ENCODE measurements around the gene NOTCH4.

Gene NOTCH4

DNA sequence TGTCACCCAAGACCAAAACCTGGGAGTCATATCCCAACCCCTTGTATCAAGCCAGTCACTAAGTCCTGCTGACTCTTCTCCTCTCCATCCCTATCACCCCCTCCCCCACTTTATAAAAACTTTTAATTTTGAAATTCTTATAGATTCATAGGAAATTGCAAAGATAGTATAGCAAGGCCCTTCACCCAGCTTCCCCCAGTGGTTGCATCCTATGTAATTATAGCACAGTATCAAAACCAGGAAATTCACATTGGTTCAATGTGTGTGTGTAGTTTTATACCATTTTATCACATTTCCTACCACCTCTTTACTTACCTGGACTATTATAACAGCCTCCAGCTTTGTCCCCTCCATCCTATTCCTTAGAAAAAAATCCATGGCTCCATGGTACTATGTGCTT, 65.8 kb downstream of the NOTCH4 start:
- no peak for DNase-seq

DNA sequence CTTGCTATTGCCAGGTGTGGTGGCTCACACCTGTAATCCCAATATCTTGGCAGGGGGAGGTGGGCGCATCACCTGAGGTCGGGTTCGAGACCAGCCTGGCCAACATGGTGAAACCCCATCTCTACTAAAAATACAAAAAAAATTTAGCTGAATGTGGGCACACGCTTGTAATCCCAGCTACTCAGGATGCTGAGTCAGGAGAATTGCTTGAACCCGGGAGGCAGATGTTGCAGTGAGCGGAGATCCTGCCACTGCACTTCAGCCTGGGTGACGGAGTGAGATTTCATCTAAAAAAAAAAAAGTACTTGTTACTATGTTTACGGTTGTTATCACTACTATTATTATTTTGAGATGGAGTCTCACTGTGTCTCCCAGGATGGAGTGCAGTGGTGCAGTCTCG, 67.0 kb downstream of the NOTCH4 start:
- no peak for DNase-seq

DNA sequence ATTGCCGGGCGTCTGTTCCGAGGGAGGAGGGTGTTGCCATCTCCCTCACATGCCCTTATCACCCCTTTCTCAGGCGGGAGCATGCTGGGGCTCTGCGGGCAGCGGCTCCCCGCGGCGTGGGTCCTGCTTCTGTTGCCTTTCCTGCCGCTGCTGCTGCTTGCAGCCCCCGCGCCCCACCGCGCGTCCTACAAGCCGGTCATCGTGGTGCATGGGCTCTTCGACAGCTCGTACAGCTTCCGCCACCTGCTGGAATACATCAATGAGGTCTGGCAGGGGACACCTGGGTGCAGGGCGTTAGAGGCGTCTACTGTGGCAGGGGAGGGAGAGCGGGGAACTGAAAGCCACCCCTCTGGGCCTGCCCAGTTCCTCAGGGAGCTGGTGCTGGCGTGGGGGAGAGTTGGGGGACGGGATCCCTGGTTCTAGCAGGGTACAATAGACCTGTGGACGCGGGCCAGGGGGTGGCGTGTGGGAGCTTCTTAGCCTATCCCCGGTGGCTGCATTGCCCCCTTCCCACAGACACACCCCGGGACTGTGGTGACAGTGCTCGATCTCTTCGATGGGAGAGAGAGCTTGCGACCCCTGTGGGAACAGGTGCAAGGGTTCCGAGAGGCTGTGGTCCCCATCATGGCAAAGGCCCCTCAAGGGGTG, 69.2 kb downstream of the NOTCH4 start:
- peak; percentile 62 to 71 for DNase-seq

DNA sequence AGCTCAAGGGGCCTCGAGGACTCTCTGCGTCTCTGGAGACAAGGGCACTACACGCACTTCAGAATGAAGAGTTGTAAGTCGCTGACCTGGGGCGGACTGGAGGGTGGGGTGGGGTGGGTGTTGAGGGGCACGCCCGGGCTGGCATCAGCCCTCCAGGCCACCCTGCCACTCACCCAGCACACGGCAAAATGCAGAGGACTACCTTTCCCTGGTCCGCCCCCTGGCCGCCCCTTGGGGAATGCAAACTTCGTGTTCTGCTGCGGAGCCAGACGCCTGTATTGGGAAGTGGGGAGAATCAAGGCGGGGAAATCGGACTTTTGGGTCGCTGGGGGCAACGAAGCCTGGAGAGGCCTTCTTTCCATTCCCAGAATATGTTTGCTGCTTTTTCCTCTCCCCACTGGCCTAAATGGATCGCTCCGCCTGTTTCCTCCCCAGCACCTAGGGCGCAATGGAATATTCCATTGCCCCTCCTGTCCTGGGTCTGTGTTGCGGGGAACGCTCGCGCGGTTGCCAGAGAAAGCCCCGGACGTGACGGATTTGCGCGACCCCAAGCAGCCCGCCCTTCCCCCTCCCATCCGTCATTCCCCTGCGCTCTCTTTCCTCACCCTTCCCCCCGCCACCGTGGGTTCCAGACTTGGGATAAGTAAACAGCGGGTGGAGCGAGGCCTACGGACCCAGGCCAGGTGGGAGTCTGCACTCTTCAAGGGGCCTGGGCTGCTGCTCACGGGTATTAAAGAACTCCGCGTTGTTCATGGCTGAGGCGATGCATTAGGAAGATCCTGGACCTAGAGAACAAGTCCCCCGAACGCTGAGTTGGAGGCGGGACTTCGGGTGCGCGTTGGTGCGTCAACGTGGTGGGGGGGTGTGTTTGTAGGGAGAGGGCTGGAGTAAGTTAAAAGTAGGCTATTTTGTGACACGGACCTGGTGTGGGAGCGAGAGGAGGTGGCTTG, 70.0 kb downstream of the NOTCH4 start, which contains the start of gene PPT2:
Gene PPT2 (plus strand): TSS at position 578 of the 950 bp plus-strand sequence. CDS start 454 bp downstream, outside the sequence.
- DNase-seq: peak; percentile 78 to 83

DNA sequence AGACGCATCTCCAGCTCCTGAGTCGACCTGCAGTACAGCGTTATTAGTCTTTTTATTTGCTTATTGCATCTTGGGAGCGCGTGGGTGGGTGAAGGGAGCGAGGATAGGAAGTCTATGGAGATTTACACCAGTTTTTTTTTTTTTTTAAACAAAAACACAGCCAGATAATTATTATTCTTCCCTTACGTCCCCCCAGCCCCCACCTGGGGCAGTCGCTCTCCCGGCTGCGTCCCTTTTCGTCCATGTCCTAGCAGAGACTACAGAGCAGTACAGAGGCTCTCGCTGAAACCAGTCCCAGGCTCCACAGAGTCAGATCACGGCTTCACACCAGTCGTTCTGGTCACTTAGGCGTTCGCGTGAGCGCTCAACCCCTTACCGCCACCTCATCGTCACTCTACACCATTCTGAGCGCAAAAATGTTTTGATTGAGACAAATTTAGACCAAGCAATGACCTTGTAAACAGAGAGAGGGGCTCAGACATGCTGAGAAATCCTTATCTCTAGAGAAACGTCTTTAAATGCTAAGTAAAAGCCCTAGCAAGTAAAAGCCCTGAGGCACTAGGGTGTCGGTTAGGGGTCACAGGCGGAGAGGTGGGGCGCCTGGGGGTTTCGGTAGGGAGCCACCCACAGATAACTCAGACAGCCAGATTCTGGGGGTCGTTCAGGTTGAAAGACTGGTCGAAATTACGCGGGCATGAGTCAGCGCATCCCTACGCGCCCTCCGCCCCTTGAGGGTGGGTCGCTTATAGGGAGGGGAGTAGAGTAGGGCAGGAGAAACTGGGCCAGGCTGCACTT, 70.9 kb downstream of the NOTCH4 start:
- DNase-seq: no peak

DNA sequence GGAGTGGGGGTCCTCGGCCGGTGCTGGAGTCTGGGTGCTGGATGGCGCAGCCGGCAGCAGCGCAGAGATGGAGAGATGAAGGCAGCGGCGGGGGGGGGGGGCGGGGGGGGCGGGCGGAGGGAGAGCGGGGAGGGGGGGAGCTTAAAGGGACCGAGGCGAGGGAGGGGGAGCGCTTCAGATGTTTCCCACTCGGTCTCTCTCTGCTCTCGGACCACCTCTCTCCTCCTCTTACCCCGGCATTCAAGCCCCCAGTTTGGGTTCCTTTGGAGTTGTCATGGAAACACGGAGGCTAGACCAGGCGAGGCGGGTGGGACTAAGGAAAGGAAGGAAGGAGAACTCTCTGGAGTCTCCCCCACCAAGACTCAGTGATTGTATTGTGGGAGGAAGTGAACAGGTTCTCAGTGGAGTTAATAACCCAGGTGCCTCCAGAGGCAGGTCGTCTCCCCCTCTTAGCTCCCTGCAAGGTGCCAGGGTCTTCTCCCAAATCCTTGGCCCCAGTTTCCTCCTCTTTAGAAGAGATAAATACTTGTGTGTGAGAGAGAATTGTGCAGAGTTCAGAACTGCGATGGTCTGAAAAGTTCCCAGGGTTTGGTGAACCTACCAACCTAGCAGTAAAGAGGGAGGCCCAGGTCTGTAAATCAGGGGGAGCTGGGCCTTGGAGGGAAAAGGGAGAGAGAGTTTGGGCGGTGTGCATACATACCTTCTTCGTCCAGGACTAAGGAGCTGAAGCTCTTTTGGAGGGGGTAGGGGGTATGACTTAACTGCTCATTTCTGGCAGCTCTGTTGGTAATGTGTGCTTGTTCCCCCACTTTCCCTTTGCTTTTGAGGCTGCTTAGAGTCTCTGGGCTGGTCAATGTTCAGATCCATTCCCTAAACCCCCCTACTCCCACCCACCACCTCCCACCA, 71.8 kb downstream of the NOTCH4 start, which contains the start of gene PRRT1:
Gene PRRT1 (minus strand): TSS at position 77 of the 906 bp plus-strand sequence. CDS start 112 bp downstream, outside the sequence.
- no peak for DNase-seq

DNA sequence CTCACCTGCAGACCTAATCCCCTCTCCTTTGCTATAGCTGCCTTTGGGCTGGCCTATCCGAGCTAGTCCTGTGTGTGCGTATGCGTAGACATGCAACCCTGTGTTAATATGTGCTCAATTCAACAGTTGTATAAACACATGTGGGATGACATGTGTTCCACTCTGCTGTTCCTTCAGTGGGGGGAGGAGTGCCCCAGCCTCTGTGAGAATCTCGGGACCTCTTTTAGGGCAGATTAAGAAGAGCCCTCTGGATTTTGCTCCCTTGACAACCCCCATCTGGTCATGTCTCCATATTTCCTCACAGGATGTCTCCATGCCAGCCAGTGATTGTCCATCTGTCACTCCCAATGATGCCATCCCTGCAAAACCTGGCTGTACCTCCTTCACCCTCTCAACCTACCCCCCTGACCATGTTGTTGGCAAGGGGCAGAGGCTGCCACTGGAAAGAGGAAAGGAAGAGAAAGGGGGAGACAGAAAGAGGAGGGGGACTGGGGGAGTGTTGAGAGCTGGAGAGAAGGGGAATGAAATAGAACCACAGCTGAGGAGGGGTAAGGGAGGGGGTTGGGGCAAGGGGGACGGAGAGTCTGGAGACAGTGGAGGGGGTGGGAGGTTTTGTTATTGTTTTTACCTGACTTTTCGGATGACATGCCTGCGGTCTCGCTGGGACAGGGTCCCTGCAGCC, 72.5 kb downstream of the NOTCH4 start:
- no peak for DNase-seq

DNA sequence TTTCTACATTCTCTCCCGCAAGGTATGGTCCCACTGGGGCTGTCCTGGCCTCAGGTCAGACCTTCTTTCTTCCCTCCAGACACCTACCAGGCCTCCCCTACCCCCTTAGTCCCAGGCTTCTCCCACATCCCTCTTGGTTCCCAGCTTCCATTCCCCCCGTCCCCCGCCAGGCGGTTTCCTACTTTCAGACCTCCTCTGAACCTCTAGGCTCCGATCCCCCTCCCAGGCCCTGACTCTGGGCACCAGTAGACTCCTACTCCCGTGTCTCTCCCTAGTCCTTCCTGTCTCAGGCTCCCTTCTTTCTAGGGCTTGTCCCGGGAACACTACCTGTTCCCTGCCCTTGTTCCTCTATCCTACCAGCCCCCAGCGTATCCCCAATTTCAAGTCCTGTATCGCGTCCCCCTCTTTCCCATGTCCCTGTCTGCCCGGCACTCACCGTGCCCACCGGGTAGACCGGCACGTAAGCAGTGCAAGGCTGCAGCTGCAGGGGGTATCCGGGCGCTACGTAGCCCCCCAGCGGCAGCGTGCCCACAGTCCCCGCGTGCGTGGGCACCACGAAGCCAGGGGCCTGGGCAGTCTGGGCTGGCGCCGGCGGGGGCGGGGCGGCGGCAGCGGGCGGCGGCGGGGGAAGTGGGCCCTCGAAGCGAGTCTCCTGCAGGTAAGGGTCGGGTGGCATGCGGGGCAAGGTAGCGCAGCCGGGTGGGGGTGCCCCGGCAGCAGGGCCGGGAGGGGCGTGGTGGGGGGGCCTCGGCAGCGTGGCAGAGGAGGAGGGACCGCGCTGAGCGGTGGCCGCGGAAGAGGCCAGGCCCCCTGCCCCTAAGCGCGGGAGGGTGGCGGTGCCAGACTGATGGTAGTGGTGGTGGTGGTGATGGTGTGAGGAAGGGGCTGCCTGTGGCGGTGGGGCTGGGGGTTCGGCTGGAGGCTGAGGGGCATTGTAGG, 73.7 kb downstream of the NOTCH4 start:
- no peak for DNase-seq

DNA sequence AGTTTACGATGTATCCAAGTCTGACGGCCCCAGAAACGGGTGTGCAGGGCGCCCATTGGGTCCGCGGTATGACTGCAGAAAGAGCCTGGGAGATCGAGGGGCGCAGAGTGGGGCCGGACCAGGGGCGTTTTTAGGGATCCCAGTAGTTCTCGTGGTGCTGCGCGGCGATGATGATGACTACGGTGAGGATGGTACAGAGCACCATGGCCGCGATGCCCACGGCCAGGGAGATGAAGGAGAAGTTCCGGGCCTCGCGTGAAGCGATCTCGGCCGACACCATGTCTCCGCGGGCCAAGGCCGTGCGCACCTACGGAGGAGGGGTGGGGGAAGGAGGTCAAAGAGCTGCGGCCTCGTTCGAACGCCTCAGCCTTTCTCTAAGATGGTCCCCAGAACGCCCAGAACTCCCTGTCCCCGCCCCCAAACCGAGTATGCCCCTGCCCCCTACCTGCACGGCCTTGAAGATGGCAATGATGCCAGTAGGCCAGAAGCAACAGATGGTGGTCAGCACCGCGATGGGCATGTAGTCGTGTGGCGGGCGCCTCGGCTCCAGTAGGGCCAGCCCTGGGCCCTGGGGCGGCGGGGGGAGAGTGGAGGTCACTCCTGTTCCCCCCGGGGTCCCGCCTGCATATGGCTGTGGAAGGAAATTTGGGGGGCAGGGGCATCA, 74.6 kb downstream of the NOTCH4 start:
- DNase-seq: no peak

DNA sequence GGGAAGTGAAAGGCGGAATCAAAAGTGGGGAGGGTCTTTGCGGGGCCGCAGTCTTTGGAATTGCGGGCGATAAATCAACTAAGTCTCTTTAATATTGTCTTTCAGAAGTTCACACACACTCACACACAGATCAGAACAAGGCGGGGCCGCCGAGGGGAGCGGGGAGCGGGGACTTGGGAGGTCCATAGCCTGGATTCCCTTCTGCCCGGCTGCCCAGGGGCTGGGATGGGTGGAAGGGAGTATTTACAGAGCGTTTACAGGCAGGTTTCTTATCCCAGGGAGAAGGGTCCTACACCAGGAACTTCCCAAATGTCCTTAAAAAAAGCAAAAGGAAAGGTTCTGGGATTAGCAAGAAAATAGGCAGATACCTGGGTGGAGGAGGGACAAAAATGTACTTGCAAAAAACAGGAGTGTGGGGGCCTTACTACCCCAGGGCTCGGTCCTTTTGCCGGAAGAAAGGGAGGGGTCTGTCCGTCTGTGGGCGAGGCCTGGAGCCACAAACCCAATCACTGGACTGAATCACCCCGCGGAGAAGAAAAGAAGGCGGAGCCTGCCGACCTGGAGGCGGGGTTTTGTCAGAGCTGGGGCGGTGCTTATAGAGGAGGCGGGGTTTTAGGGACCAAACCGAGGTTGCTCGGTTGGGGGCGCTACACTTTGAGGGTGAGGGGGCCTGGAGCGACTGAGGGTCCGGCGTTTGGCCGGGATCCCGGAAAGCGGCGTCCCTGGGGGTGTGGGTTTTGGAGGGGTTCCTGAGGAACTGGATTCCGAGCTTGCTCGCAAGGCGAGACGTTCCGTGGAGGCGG, 75.4 kb downstream of the NOTCH4 start:
- peak; percentile 73 to 77 for DNase-seq

DNA sequence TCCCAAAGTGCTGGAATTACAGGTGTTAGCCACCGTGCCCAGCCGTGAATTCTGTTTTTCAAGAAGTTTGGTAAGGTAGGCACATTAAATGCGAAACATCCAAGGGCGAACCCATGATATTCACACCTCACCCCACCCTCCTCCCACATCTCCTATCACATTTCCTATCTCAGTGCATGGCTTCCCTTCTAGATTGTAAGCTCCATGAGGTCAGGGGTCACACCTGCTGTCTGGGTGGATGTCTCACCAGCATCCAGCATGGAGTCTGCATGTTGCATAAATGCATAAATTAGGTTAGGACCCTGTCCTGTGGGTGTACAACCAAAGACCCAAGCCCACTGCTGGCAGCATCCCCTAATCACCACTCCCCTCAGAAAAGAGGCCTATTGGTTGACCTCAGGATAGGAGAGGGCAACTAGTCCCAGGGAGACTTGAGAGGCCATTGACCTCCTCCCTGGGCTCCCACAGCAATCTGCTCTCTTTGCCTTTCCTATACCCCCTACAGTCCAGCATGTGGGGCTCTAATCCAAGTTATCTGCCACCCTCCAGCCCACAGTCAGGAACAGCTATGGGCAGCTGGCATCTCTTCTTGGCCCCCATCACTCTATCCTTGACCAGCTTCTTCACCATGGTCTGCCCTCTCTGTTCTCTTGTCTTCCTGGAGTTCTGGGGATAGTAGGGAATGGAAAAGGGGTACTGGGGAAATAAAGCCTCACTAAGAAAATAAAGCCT, 76.3 kb downstream of the NOTCH4 start:
- no peak for DNase-seq

DNA sequence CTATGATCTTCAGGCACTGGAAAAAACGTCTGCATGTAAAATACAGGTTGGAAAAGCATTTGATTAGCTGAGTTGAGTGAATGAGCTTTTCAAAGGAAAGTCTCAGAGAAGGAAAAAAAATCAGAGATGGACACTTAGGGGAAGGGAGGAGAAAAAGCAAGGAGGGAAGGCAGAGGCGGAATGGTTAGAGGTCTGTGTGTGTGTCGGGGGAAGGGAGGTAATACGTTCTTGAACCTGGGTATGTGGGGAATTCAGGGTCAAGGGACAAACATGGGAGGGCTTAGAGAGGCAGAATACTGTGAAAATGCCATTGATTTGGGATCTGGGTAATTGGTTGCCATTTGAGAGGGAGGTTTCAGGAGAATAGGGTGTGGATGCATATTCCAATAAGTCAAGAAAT, 77.2 kb downstream of the NOTCH4 start:
- no peak for DNase-seq

DNA sequence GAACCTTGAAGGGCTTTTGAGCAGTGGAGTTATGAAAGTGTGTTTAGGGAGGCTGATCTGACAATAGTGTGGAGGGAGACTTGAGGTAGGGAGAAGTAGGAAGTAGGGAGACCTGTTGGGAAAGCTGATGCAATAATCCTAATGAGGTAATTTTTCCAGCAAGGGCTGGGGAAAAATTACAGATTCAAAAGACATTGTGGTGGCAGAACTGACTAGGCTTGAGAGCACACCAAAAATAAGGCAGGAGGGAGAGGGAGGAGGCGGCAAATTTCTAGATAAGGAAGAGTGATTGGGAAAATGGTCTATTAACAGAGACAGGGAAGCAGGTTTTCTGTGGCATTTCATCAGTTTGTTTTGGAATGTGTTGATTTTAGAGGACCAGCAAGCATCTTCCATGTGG, 77.6 kb downstream of the NOTCH4 start:
- DNase-seq: no peak

All from activated CD4-positive, alpha-beta T cell treated with anti-CD3 and anti-CD28 coated beads, Interleukin-2, amount 50 U/mL, for 48 hours (primary cell).